HEK293 (cell line): Measurements from ENCODE around the gene LIMA1.
A peak's percentile ranks its signal among the peaks of the same experiment; 100 is the strongest.

ENCODE experiments used
- CTCF ChIA-PET: fragments of 350-600 bp; formaldehyde crosslinking; extraction: SDS; loops from one replicate; lab custom pipeline; 2021; ENCODE audit warnings: antibody characterized with exemption; lab: Yijun Ruan, JAX
- POLR2A ChIA-PET: fragments of 300-600 bp; formaldehyde crosslinking; extraction: SDS; loops from one replicate; lab custom pipeline; 2020; ENCODE audit warnings: antibody characterized with exemption, inconsistent platforms; lab: Yijun Ruan, JAX
- H3K27ac ChIP-seq: fragments of 200-500 bp; sonication (Bioruptor generic); 2 replicates; pipeline ENCODE4 v1.5.1; 2014; ENCODE audit warnings: low read depth, low read length, control low read depth, inconsistent platforms; ENCODE audit errors: extremely low read depth
- H3K36me3 ChIP-seq, 2 experiments: fragments of 200-500 bp in 1 of 2; sonication (Bioruptor generic) in 1 of 2; 1 replicate in 1 of 2; 2 replicates in 1 of 2; pipeline ENCODE4 v1.5.1; 2014 to 2017; ENCODE audit warnings: inconsistent platforms in 2 of 2, low read length in 2 of 2; ENCODE audit not compliant: control insufficient read depth in 2 of 2, insufficient read depth in 1 of 2
- H3K4me1 ChIP-seq: fragments of 200-500 bp; sonication (Bioruptor generic); 2 replicates; pipeline ENCODE4 v1.5.1; 2014; ENCODE audit warnings: mild to moderate bottlenecking, low read length, inconsistent platforms; ENCODE audit not compliant: control insufficient read depth, insufficient read depth
- H3K4me3 ChIP-seq: 2 replicates; pipeline ENCODE4 v1.5.1; 2011; ENCODE audit warnings: low read depth, mild to moderate bottlenecking, control low read depth, low read length, moderate library complexity
- H3K9me3 ChIP-seq: fragments of 200-500 bp; sonication (Bioruptor generic); 2 replicates; pipeline ENCODE4 v1.5.1; 2014; ENCODE audit warnings: low read depth, low read length, inconsistent platforms; ENCODE audit not compliant: control insufficient read depth, insufficient read depth
- HOXD13 ChIP-seq: sonication (generic); formaldehyde crosslinking; IDR thresholded peaks from 2 replicates; pipeline ENCODE4 v1.8.0; 2022; ENCODE audit warnings: missing genetic modification reagents, borderline replicate concordance
- KLF1 ChIP-seq: fragments of 450-650 bp; formaldehyde crosslinking; IDR thresholded peaks from 2 replicates; pipeline ENCODE4 v1.5.1; 2016; ENCODE audit warnings: missing biosample characterization, missing genetic modification characterization
- SCRT1 ChIP-seq: fragments of 450-650 bp; formaldehyde crosslinking; IDR thresholded peaks from 2 replicates; pipeline ENCODE4 v1.5.1; 2016; ENCODE audit warnings: missing biosample characterization, missing genetic modification characterization, borderline replicate concordance
- ZBTB17 ChIP-seq: fragments of 450-650 bp; formaldehyde crosslinking; IDR thresholded peaks from 2 replicates; pipeline ENCODE4 v1.5.1; 2016; ENCODE audit warnings: missing biosample characterization, missing genetic modification characterization
- ZNF112 ChIP-seq: fragments of 450-650 bp; formaldehyde crosslinking; IDR thresholded peaks from 2 replicates; pipeline ENCODE4 v1.5.0; 2017; ENCODE audit warnings: missing biosample characterization, missing genetic modification characterization
- ZNF132 ChIP-seq: fragments of 450-650 bp; formaldehyde crosslinking; IDR thresholded peaks from 2 replicates; pipeline ENCODE4 v1.5.1; 2017; ENCODE audit warnings: missing biosample characterization, missing genetic modification characterization, borderline replicate concordance
- ZNF175 ChIP-seq: fragments of 450-650 bp; formaldehyde crosslinking; IDR thresholded peaks from 2 replicates; pipeline ENCODE4 v1.5.1; 2016; ENCODE audit warnings: missing biosample characterization, missing genetic modification characterization
- ZNF211 ChIP-seq: fragments of 450-650 bp; formaldehyde crosslinking; IDR thresholded peaks from 2 replicates; pipeline ENCODE4 v1.5.1; 2016; ENCODE audit warnings: low read depth, missing biosample characterization, missing genetic modification characterization
- ZNF214 ChIP-seq: fragments of 450-650 bp; formaldehyde crosslinking; IDR thresholded peaks from 2 replicates; pipeline ENCODE4 v1.5.1; 2017; ENCODE audit warnings: missing biosample characterization, mild to moderate bottlenecking, missing genetic modification characterization, borderline replicate concordance
- ZNF221 ChIP-seq: fragments of 450-650 bp; formaldehyde crosslinking; IDR thresholded peaks from 2 replicates; pipeline ENCODE4 v1.5.1; 2017; ENCODE audit warnings: missing biosample characterization, missing genetic modification characterization, borderline replicate concordance
- ZNF223 ChIP-seq: fragments of 450-650 bp; formaldehyde crosslinking; IDR thresholded peaks from 2 replicates; pipeline ENCODE4 v1.5.1; 2016; ENCODE audit warnings: missing biosample characterization, missing genetic modification characterization
- ZNF24 ChIP-seq: fragments of 450-650 bp; formaldehyde crosslinking; IDR thresholded peaks from 2 replicates; pipeline ENCODE4 v1.5.1; 2016; ENCODE audit warnings: missing biosample characterization, missing genetic modification characterization
- ZNF324 ChIP-seq: fragments of 450-650 bp; formaldehyde crosslinking; IDR thresholded peaks from 2 replicates; pipeline ENCODE4 v1.5.1; 2016; ENCODE audit warnings: missing biosample characterization, missing genetic modification characterization
- ZNF48 ChIP-seq: fragments of 450-650 bp; formaldehyde crosslinking; IDR thresholded peaks from 2 replicates; pipeline ENCODE4 v1.5.1; 2016; ENCODE audit warnings: missing biosample characterization, missing genetic modification characterization
- ZNF548 ChIP-seq: fragments of 450-650 bp; formaldehyde crosslinking; IDR thresholded peaks from 2 replicates; pipeline ENCODE4 v1.5.1; 2016; ENCODE audit warnings: missing biosample characterization, missing genetic modification characterization
- ZNF658 ChIP-seq: fragments of 450-650 bp; formaldehyde crosslinking; IDR thresholded peaks from 2 replicates; pipeline ENCODE4; 2016; ENCODE audit warnings: missing biosample characterization, missing genetic modification characterization
- ZNF777 ChIP-seq: fragments of 450-650 bp; formaldehyde crosslinking; IDR thresholded peaks from 2 replicates; pipeline ENCODE4 v1.5.1; 2017; ENCODE audit warnings: missing biosample characterization, missing genetic modification characterization, borderline replicate concordance
- TF ChIP-seq, protein P1 (sequence below): fragments of 450-650 bp; formaldehyde crosslinking; IDR thresholded peaks from 2 replicates; pipeline ENCODE4 v1.5.1; 2016; ENCODE audit warnings: missing biosample characterization, missing genetic modification characterization
- TF ChIP-seq, protein P2 (sequence below): fragments of 450-650 bp; formaldehyde crosslinking; IDR thresholded peaks from 2 replicates; pipeline ENCODE4 v1.5.1; 2016; ENCODE audit warnings: missing biosample characterization, missing genetic modification characterization, borderline replicate concordance
- TF ChIP-seq, protein P3 (sequence below): fragments of 450-650 bp; formaldehyde crosslinking; IDR thresholded peaks from 2 replicates; pipeline ENCODE4 v1.5.1; 2017; ENCODE audit warnings: missing biosample characterization, missing genetic modification characterization
- TF ChIP-seq, protein P4 (sequence below): fragments of 450-650 bp; IDR thresholded peaks from 2 replicates; pipeline ENCODE4 v1.5.1; 2018; ENCODE audit warnings: missing biosample characterization, missing genetic modification characterization

Gene LIMA1

DNA sequence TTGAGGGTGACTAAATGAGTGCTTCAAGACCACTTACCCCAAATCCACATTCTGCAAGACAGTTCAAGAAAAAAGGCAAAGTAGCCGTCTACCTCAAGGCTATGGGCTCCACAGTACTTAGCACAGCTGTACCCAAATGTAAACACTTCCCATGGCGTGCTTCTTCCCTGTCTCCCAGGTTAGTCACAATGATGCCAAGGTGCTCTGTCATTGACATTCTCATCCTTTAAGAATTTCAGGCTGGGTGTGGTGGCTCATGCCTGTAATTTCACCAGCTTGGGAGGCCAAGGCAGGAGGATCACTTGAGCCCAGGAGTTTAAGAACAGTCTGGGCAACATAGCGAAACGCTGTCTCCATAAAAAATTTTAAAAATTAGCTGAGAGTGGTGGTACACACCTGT lies 64.9 kb downstream of the LIMA1 start (continued):
- TF ChIP-seq ZNF324 (tag by site-specific recombination) (no peak), ZNF48 (tag by site-specific recombination) (no peak), ZNF223 (tag by site-specific recombination) (no peak)
- TF ChIP-seq, protein P1, sequence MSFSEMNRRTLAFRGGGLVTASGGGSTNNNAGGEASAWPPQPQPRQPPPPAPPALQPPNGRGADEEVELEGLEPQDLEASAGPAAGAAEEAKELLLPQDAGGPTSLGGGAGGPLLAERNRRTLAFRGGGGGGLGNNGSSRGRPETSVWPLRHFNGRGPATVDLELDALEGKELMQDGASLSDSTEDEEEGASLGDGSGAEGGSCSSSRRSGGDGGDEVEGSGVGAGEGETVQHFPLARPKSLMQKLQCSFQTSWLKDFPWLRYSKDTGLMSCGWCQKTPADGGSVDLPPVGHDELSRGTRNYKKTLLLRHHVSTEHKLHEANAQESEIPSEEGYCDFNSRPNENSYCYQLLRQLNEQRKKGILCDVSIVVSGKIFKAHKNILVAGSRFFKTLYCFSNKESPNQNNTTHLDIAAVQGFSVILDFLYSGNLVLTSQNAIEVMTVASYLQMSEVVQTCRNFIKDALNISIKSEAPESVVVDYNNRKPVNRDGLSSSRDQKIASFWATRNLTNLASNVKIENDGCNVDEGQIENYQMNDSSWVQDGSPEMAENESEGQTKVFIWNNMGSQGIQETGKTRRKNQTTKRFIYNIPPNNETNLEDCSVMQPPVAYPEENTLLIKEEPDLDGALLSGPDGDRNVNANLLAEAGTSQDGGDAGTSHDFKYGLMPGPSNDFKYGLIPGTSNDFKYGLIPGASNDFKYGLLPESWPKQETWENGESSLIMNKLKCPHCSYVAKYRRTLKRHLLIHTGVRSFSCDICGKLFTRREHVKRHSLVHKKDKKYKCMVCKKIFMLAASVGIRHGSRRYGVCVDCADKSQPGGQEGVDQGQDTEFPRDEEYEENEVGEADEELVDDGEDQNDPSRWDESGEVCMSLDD: no peak
- TF ChIP-seq, protein P2, sequence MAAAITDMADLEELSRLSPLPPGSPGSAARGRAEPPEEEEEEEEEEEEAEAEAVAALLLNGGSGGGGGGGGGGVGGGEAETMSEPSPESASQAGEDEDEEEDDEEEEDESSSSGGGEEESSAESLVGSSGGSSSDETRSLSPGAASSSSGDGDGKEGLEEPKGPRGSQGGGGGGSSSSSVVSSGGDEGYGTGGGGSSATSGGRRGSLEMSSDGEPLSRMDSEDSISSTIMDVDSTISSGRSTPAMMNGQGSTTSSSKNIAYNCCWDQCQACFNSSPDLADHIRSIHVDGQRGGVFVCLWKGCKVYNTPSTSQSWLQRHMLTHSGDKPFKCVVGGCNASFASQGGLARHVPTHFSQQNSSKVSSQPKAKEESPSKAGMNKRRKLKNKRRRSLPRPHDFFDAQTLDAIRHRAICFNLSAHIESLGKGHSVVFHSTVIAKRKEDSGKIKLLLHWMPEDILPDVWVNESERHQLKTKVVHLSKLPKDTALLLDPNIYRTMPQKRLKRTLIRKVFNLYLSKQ (tag by site-specific recombination): no peak

DNA sequence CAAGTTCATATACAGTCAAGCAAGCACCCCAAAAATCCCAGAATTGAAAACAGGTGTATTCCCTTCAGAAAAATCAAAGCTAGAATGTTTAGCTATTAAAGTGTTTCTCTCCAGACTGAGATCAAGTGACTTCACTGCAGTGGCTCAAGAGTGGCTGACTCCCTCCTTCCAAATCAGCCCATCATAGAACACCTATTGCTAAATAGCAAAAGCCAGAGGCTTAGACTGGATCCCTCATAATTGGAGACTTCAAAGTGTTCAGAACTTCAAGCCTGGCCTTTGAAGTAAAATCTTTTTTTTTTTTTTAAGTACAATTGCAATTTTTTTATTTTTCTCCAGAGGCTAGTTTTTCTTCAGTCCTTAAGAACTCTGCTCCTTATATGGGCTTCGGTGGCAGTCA lies 66.1 kb downstream of the LIMA1 start:
- H3K4me3 ChIP-seq: no peak overlapping the region
- H3K27ac ChIP-seq: no peak overlapping the region
- no peaks in the 10 kb centered on the region for H3K9me3 ChIP-seq
- H3K36me3 ChIP-seq: peaks cover 0 to 4% of the 10 kb centered on the region in 2 experiments; a peak in 2 of 3 replicates
- CTCF ChIA-PET: interaction anchor here (0.6 to 0.7 kb wide), 3 partner anchors 21 to 95 kb away, joined by 3 read pairs; no protein-coding TSS in a partner anchor
- H3K4me1 ChIP-seq: peaks cover 8% of the 10 kb centered on the region
- TF ChIP-seq ZBTB17 (tag by site-specific recombination) (peak; percentile 58), ZNF132 (tag by site-specific recombination) (no peak), ZNF24 (tag by site-specific recombination) (no peak)
- TF ChIP-seq, all 188 proteins: peak for 1
- POLR2A ChIA-PET: interaction anchor here (0.6 kb wide), 1 partner anchor 1805 kb away, joined by 5 read pairs; no protein-coding TSS in a partner anchor

DNA sequence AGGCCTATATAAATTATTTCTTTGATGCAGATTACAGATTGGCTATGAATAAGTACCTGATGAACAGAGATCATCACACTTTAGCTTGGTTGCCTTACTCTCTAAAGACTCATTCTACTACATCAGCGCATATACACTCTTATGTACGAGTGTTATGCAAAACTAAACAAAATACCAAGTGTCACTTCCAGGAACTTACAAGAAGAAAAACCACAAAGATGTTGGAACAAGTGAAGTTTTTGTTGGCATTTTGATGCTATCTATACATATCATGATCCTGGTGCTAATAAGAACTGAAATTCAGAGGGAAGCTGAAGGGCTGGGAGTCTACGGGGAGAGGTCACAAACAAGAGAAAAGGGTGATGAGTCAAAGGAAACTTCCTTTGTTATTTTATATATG lies 68.3 kb downstream of the LIMA1 start:
- H3K36me3 ChIP-seq: peaks cover 0 to 4% of the 10 kb centered on the region in 2 experiments; a peak in 2 of 3 replicates

DNA sequence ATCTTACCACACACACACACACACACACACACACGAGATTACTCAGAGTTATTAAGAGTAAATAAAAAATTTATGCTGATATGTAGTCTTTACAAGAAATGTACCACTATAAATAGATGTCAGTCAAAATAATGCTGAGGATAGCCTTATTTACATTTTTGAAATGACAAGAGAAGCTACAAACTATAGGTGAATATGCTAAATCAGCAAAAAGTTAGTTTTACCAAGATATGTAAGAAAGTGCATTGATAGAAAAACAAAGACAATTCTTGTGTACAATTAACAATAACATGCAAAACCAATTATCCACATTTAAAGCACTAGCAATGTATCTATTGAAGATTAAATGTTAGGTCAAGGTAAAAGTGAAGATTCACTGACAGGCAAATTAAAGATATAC lies 69.3 kb downstream of the LIMA1 start:
- Histone ChIP-seq H3K36me3 (peaks cover 0 to 4% of the 10 kb centered on the region in 2 experiments; a peak in 2 of 3 replicates), H3K27ac (no peak overlapping the region), H3K4me1 (0 out of 2 replicates have a peak, but pooled peaks cover 2% of the 10 kb centered on the region), H3K9me3 (no peaks in the 10 kb centered on the region), H3K4me3 (no peak overlapping the region)
- CTCF ChIA-PET: no interaction called here
- POLR2A ChIA-PET: no interaction called here
- TF ChIP-seq KLF1 (tag by site-specific recombination) (no peak), HOXD13 (CRISPR knock-in tag) (no peak), ZBTB17 (tag by site-specific recombination) (no peak), ZNF214 (tag by site-specific recombination) (no peak), ZNF548 (tag by site-specific recombination) (no peak), ZNF112 (tag by site-specific recombination) (no peak), ZNF658 (tag by site-specific recombination) (no peak)
- TF ChIP-seq, protein P3, sequence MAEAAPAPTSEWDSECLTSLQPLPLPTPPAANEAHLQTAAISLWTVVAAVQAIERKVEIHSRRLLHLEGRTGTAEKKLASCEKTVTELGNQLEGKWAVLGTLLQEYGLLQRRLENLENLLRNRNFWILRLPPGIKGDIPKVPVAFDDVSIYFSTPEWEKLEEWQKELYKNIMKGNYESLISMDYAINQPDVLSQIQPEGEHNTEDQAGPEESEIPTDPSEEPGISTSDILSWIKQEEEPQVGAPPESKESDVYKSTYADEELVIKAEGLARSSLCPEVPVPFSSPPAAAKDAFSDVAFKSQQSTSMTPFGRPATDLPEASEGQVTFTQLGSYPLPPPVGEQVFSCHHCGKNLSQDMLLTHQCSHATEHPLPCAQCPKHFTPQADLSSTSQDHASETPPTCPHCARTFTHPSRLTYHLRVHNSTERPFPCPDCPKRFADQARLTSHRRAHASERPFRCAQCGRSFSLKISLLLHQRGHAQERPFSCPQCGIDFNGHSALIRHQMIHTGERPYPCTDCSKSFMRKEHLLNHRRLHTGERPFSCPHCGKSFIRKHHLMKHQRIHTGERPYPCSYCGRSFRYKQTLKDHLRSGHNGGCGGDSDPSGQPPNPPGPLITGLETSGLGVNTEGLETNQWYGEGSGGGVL (tag by site-specific recombination): no peak
- TF ChIP-seq, protein P4, sequence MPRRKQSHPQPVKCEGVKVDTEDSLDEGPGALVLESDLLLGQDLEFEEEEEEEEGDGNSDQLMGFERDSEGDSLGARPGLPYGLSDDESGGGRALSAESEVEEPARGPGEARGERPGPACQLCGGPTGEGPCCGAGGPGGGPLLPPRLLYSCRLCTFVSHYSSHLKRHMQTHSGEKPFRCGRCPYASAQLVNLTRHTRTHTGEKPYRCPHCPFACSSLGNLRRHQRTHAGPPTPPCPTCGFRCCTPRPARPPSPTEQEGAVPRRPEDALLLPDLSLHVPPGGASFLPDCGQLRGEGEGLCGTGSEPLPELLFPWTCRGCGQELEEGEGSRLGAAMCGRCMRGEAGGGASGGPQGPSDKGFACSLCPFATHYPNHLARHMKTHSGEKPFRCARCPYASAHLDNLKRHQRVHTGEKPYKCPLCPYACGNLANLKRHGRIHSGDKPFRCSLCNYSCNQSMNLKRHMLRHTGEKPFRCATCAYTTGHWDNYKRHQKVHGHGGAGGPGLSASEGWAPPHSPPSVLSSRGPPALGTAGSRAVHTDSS (tag by site-specific recombination): no peak

More for the DNA sequence above, 68.3 kb downstream of the LIMA1 start:
- H3K9me3 ChIP-seq: no peaks in the 10 kb centered on the region
- POLR2A ChIA-PET: no interaction called here
- peaks cover 2% of the 10 kb centered on the region; the same call in 1 of the 2 replicates for H3K4me1 ChIP-seq
- H3K4me3 ChIP-seq: no peak overlapping the region
- CTCF ChIA-PET: no interaction called here
- H3K27ac ChIP-seq: no peak overlapping the region
- TF ChIP-seq ZNF112 (tag by site-specific recombination) (no peak), ZNF211 (no peak), SCRT1 (tag by site-specific recombination) (no peak), ZNF777 (tag by site-specific recombination) (no peak), ZNF175 (tag by site-specific recombination) (no peak), ZNF221 (tag by site-specific recombination) (no peak)
